ENCODE data around the gene PLD1. TPM values are rescaled to one million over a fixed set of nuclear protein-coding genes. Genes with fewer than 3 reads are reported as not detected.
"Not testable (repeated sequence)": the region's sequence is repeated elsewhere in the genome, so short reads cannot be mapped to it uniquely, and the experiment has no call there.

Gene PLD1
- 51.5 TPM for total RNA-seq

- peak; percentile 88 for DNase-seq
These were observed at the start of gene PLD1 for GRCh38 chr3:171809861-171810628. Gene PLD1 (minus strand): TSS chr3:171810483. CDS start chr3:171738051, 72,432 bp downstream.

- DNase-seq, result not testable (repeated sequence)
These were observed 48.5 kb upstream of the PLD1 start for GRCh38 chr3:171858770-171859169.

GRCh38 chr3:171854649-171855305 is 44.5 kb upstream of the PLD1 start:
- DNase-seq, result no peak

GRCh38 chr3:171851660-171852058 is 41.4 kb upstream of the PLD1 start:
- DNase-seq, result no peak

- DNase-seq, result no peak
These were observed 40.8 kb upstream of the PLD1 start for GRCh38 chr3:171850960-171851659.

GRCh38 chr3:171850320-171850959 is 40.2 kb upstream of the PLD1 start:
- no peak for DNase-seq

GRCh38 chr3:171849617-171850319 is 39.5 kb upstream of the PLD1 start:
- DNase-seq, result no peak

- DNase-seq, result no peak
These were observed 37.4 kb upstream of the PLD1 start for GRCh38 chr3:171847595-171848259.

GRCh38 chr3:171847133-171847532 is 36.9 kb upstream of the PLD1 start:
- DNase-seq, result no peak

GRCh38 chr3:171846597-171846996 is 36.3 kb upstream of the PLD1 start:
- no peak for DNase-seq

- DNase-seq, result no peak
These were observed 35.4 kb upstream of the PLD1 start for GRCh38 chr3:171845481-171846284.

- no peak for DNase-seq
These were observed 34.6 kb upstream of the PLD1 start for GRCh38 chr3:171844873-171845272.

- DNase-seq, result no peak
These were observed 32.7 kb upstream of the PLD1 start, which contains the start of gene TMEM212 for GRCh38 chr3:171842864-171843518. Gene TMEM212 (plus strand): TSS chr3:171843349. CDS start chr3:171843384, 35 bp downstream.

- no peak for DNase-seq
These were observed 31.3 kb upstream of the PLD1 start for GRCh38 chr3:171841620-171842000.

- DNase-seq, result no peak
These were observed 30.7 kb upstream of the PLD1 start for GRCh38 chr3:171840811-171841619.

- no peak for DNase-seq
These were observed 30.1 kb upstream of the PLD1 start for GRCh38 chr3:171840445-171840810.

- no peak for DNase-seq
These were observed 29.0 kb upstream of the PLD1 start for GRCh38 chr3:171839270-171839669.

GRCh38 chr3:171838218-171838720 is 28.0 kb upstream of the PLD1 start:
- peak; percentile 78 for DNase-seq

- DNase-seq, result no peak
These were observed 27.4 kb upstream of the PLD1 start for GRCh38 chr3:171837698-171838097.
